Upper lobe of right lung (tissue), 1 donor: Measurements from ENCODE around the gene ZNF236. TPM values are rescaled to one million over a fixed set of nuclear protein-coding genes. Genes with fewer than 3 reads are reported as not detected.

Experiments used
- ATAC-seq: fragments of 200-7000 bp; cut with Tn5 transposase; one replicate; pipeline ENCODE4 v1.9.1; 2020; ENCODE audit warnings: mild to moderate bottlenecking, moderate library complexity
- DNase-seq: peaks from one replicate; pipeline ENCODE4 v3.0.0-alpha.2; 2020
- H3K27ac ChIP-seq: fragments of 200-600 bp; one replicate; pipeline ENCODE4 v1.8.0; 2022
- H3K27me3 ChIP-seq: fragments of 200-600 bp; one replicate; pipeline ENCODE4 v1.8.0; 2022; ENCODE audit warnings: mild to moderate bottlenecking
- H3K36me3 ChIP-seq: fragments of 200-600 bp; one replicate; pipeline ENCODE4 v1.8.0; 2022
- H3K4me1 ChIP-seq: fragments of 200-600 bp; one replicate; pipeline ENCODE4 v1.8.0; 2022
- H3K4me3 ChIP-seq: fragments of 200-600 bp; one replicate; pipeline ENCODE4 v1.8.0; 2022; ENCODE audit warnings: mild to moderate bottlenecking
- H3K9me3 ChIP-seq: fragments of 200-600 bp; one replicate; pipeline ENCODE4 v1.8.0; 2022
- CTCF ChIP-seq: fragments of 200-600 bp; IDR thresholded peaks from one replicate; pipeline ENCODE4 v1.8.0; 2022; ENCODE audit warnings: antibody characterized with exemption
- intact Hi-C: fragments of 100-400 bp; cut with DNase I; formaldehyde crosslinking; loops from one replicate; pipeline ENCODE4 v1.11.0; 2022
- total RNA-seq: library from RNA; stranded (reverse); fragmentation: NEBNext Ultra II Directional; extraction: Animal tissue kit (Norgen Biotek cat#: 25700); gene quantifications from one replicate; pipeline ENCODE4 v1.2.1, GENCODE V29; 2021
- donor health status: DM: no; HTN: yes; CAD: no; lungs with severe emphysema.

Gene ZNF236
- total RNA-seq, 1 donor from 2014 or later, result 14.9 TPM

DNA sequence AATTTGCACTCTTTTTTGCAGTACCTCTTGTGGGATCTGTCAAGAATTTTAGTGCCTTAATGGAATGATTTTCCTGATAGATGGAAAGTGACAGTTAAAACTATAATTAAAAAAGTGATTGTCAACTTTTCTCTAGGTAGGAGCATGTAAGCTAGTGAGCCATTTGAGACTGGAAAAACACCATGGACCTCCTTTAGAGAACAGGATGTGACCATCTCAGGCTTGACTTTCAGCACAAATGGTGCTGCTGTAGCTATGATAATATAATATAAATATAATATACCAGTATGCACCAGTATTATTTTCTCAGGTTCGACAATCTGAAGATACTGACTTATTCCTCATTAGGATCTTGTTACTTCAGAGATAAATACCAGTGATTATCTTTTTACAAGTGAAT is 27.8 kb downstream of the ZNF236 start:
- intact Hi-C loops, result no loop called here
- TF ChIP-seq CTCF, result no peak
- Histone ChIP-seq H3K9me3 (no peaks in the 10 kb centered on the region), H3K27me3 (no peaks in the 10 kb centered on the region), H3K27ac (no peak overlapping the region), H3K4me3 (no peak overlapping the region), H3K4me1 (no peaks in the 10 kb centered on the region), H3K36me3 (peaks cover 14% of the 10 kb centered on the region)
- DNase-seq, result no peak
- ATAC-seq, result no peak

GRCh38 chr18:76855594-76855993 is 33.2 kb downstream of the ZNF236 start:
- no peaks in the 10 kb centered on the region for H3K27me3 ChIP-seq
- H3K4me3 ChIP-seq, result no peak overlapping the region
- H3K9me3 ChIP-seq, result no peaks in the 10 kb centered on the region
- H3K36me3 ChIP-seq, result peaks cover 20% of the 10 kb centered on the region
- H3K27ac ChIP-seq, result no peak overlapping the region
- TF ChIP-seq CTCF, result no peak
- DNase-seq (no peak), ATAC-seq (no peak)
- H3K4me1 ChIP-seq, result no peaks in the 10 kb centered on the region
- intact Hi-C loops, result no loop called here

DNA sequence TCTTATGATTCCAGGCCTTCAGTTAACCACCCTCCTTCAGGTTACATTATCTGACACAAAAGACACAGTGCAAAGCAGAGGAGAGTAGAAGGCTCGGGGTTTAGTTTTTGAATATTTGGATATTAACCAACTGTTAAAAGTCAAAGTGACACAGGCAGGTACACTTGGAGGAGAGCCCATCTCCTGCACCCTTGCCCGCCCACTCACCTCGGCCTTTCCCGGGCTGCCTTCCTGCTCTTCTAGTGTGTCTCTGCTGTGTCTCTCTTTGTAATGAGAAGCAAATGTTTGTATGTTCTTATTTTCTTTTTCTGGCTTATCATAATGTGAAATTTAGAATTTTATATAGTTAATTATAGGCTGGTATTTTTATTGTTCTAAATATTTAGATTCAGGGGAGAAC is 35.1 kb downstream of the ZNF236 start:
- no peak for DNase-seq
- no peak for ATAC-seq
- no peak for TF ChIP-seq CTCF
- Histone ChIP-seq H3K4me3 (no peak overlapping the region), H3K36me3 (peaks cover 31% of the 10 kb centered on the region), H3K27ac (no peak overlapping the region), H3K9me3 (no peaks in the 10 kb centered on the region), H3K27me3 (no peaks in the 10 kb centered on the region), H3K4me1 (no peaks in the 10 kb centered on the region)
- intact Hi-C loops, result no loop called here

GRCh38 chr18:76859474-76860339 is 37.4 kb downstream of the ZNF236 start:
- Histone ChIP-seq H3K36me3 (peaks cover 25% of the 10 kb centered on the region), H3K9me3 (no peaks in the 10 kb centered on the region), H3K4me1 (no peaks in the 10 kb centered on the region), H3K27me3 (no peaks in the 10 kb centered on the region), H3K27ac (no peak overlapping the region), H3K4me3 (no peak overlapping the region)
- intact Hi-C loops, result no loop called here
- DNase-seq, result no peak
- ATAC-seq, result no peak
- TF ChIP-seq CTCF, result no peak

- Histone ChIP-seq H3K36me3 (peaks cover 25% of the 10 kb centered on the region), H3K4me1 (no peaks in the 10 kb centered on the region), H3K4me3 (no peak overlapping the region), H3K27me3 (no peaks in the 10 kb centered on the region), H3K27ac (no peak overlapping the region), H3K9me3 (no peaks in the 10 kb centered on the region)
- DNase-seq, result no peak
- intact Hi-C loops, result no loop called here
- no peak for ATAC-seq
- no peak for TF ChIP-seq CTCF
Measured at GRCh38 chr18:76860411-76860810, 38.1 kb downstream of the ZNF236 start.
